Measurements from ENCODE around the gene GLYR1. TPM values are rescaled to one million over a fixed set of nuclear protein-coding genes. Genes with fewer than 3 reads are reported as not detected.

The GLYR1 gene
- total RNA-seq, 1 donor from 2014 or later, result 53.0 TPM

GRCh38 chr16:4826526-4826925 is 20.6 kb downstream of the GLYR1 start:
- H3K36me3 ChIP-seq, result peaks cover 3% of the 10 kb centered on the region
- H2AFZ ChIP-seq (replicated peaks), result no peak overlapping the region
- TF ChIP-seq CTCF (IDR thresholded peaks at IDR 0.05), result no peak
- no peak for TF ChIP-seq EZH2 (IDR thresholded peaks at IDR 0.05)
- no peak for TF ChIP-seq EZH2phosphoT487 (IDR thresholded peaks at IDR 0.05)
- peaks cover 7% of the 10 kb centered on the region for H4K20me1 ChIP-seq (ENCODE audit: low read depth)
- H3K27ac ChIP-seq, result no peak overlapping the region
- Mint-ChIP-seq H3K9me3 (no peaks in the 10 kb centered on the region), H3K4me1 (no peaks in the 10 kb centered on the region), H3K4me3 (no peak overlapping the region), H3K36me3 (peaks cover 33% of the 10 kb centered on the region), H3K27ac (no peak overlapping the region), H3K27me3 (ENCODE audit: insufficient read depth, low read depth) (no peaks in the 10 kb centered on the region)
- H3K79me2 ChIP-seq (ENCODE audit: low read depth), result no peaks in the 10 kb centered on the region
- no peak overlapping the region for H3K4me2 ChIP-seq
- no peak overlapping the region for H3K4me3 ChIP-seq
- DNase-seq (ENCODE audit: low spot score), result no peak
- H3K9ac ChIP-seq, result no peak overlapping the region
- peaks cover 10% of the 10 kb centered on the region for H3F3A ChIP-seq (ENCODE audit: low read depth)
- H3K4me1 ChIP-seq, result peaks cover 5% of the 10 kb centered on the region
- no peaks in the 10 kb centered on the region for H3K9me3 ChIP-seq (ENCODE audit: low read depth)
- H3K27me3 ChIP-seq, result no peaks in the 10 kb centered on the region

GRCh38 chr16:4825196-4825595 is 21.9 kb downstream of the GLYR1 start:
- Histone ChIP-seq H3K9me3 (ENCODE audit: low read depth) (no peaks in the 10 kb centered on the region), H3K4me2 (peak overlapping the region; percentile 27), H3K4me3 (no peak overlapping the region), H3K4me1 (peaks cover 5% of the 10 kb centered on the region), H3K79me2 (ENCODE audit: low read depth) (no peaks in the 10 kb centered on the region), H3K27ac (no peak overlapping the region), H3K27me3 (no peaks in the 10 kb centered on the region), H2AFZ (replicated peaks) (no peak overlapping the region), H3F3A (ENCODE audit: low read depth) (peaks cover 10% of the 10 kb centered on the region), H3K36me3 (peaks cover 3% of the 10 kb centered on the region), H4K20me1 (ENCODE audit: low read depth) (peaks cover 7% of the 10 kb centered on the region), H3K9ac (no peak overlapping the region)
- Mint-ChIP-seq H3K27ac (peak overlapping the region; percentile 53), H3K9me3 (no peaks in the 10 kb centered on the region), H3K4me1 (no peaks in the 10 kb centered on the region), H3K4me3 (no peak overlapping the region), H3K36me3 (peaks cover 26% of the 10 kb centered on the region), H3K27me3 (ENCODE audit: insufficient read depth, low read depth) (no peaks in the 10 kb centered on the region)
- DNase-seq (ENCODE audit: low spot score), result no peak
- no peak for TF ChIP-seq CTCF (IDR thresholded peaks at IDR 0.05)

GRCh38 chr16:4820652-4821051 is 26.4 kb downstream of the GLYR1 start:
- peaks cover 5% of the 10 kb centered on the region for H3K4me1 ChIP-seq
- no peak overlapping the region for H3K4me2 ChIP-seq
- H3K9me3 ChIP-seq (ENCODE audit: low read depth), result no peaks in the 10 kb centered on the region
- Mint-ChIP-seq H3K27me3 (ENCODE audit: insufficient read depth, low read depth) (no peaks in the 10 kb centered on the region), H3K36me3 (peaks cover 28% of the 10 kb centered on the region), H3K4me3 (no peak overlapping the region), H3K4me1 (no peaks in the 10 kb centered on the region), H3K9me3 (no peaks in the 10 kb centered on the region), H3K27ac (no peak overlapping the region)
- H2AFZ ChIP-seq (replicated peaks), result no peak overlapping the region
- no peak overlapping the region for H3K4me3 ChIP-seq
- no peak overlapping the region for H3K27ac ChIP-seq
- H3F3A ChIP-seq (ENCODE audit: low read depth), result peaks cover 10% of the 10 kb centered on the region
- H3K27me3 ChIP-seq, result no peaks in the 10 kb centered on the region
- no peak for TF ChIP-seq CTCF (IDR thresholded peaks at IDR 0.05)
- no peak for TF ChIP-seq EZH2phosphoT487 (IDR thresholded peaks at IDR 0.05)
- no peak for TF ChIP-seq EZH2 (IDR thresholded peaks at IDR 0.05)
- peaks cover 10% of the 10 kb centered on the region for H3K36me3 ChIP-seq
- H3K79me2 ChIP-seq (ENCODE audit: low read depth), result no peaks in the 10 kb centered on the region
- no peak for DNase-seq (ENCODE audit: low spot score)
- no peak overlapping the region for H3K9ac ChIP-seq
- peaks cover 7% of the 10 kb centered on the region for H4K20me1 ChIP-seq (ENCODE audit: low read depth)
